Esophagus muscularis mucosa (tissue), 4 donors: ENCODE data around the gene UGT1A4. TPM values are rescaled to one million over a fixed set of nuclear protein-coding genes. Genes with fewer than 3 reads are reported as not detected.
"Not testable (repeated sequence)": the region's sequence is repeated elsewhere in the genome, so short reads cannot be mapped to it uniquely, and the experiment has no call there.

Experiments
- DNase-seq: peaks from one replicate; pipeline ENCODE4 v3.0.0-alpha.2; 2017; ENCODE audit errors: extremely low spot score
- H3K27ac ChIP-seq, 4 donors: fragments of 200-600 bp; sonication (generic); replicated peaks in 1 of 4; 1 replicate in 3 of 4; 2 replicates in 1 of 4; pipeline ENCODE4 v1.5.1; 2016 to 2019; ENCODE audit warnings: mild to moderate bottlenecking in 1 of 4
- H3K27me3 ChIP-seq, 4 donors: fragments of 200-600 bp; sonication (generic); one replicate each; pipeline versions ENCODE4 v1.5.1 to v1.6.0; 2016 to 2019
- H3K36me3 ChIP-seq, 4 donors: fragments of 200-600 bp; sonication (generic); one replicate each; pipeline ENCODE4 v1.5.1; 2016 to 2019
- H3K4me1 ChIP-seq, 4 donors: fragments of 200-600 bp; sonication (generic); one replicate each; pipeline ENCODE4 v1.5.1; 2016 to 2019
- H3K4me3 ChIP-seq, 4 donors: fragments of 200-600 bp; sonication (generic); 1 replicate in 2 of 4; 2 replicates in 2 of 4; pipeline ENCODE4 v1.5.1; 2016 to 2019; ENCODE audit warnings: mild to moderate bottlenecking in 4 of 4, moderate library complexity in 1 of 4
- H3K9me3 ChIP-seq, 4 donors: fragments of 200-600 bp; sonication (generic); 1 replicate in 3 of 4; 2 replicates in 1 of 4; pipeline ENCODE4 v1.5.1; 2016 to 2019
- EP300 ChIP-seq: sonication (generic); formaldehyde crosslinking; IDR thresholded peaks from one replicate; pipeline ENCODE4 v1.6.1; 2017; ENCODE audit warnings: antibody characterized with exemption
- POLR2A ChIP-seq: fragments of 450-650 bp; IDR thresholded peaks from one replicate; pipeline ENCODE4 v1.6.1; 2017; ENCODE audit warnings: antibody characterized with exemption, moderate library complexity, mild to moderate bottlenecking, low read depth
- POLR2AphosphoS5 ChIP-seq, 2 donors: sonication (generic); formaldehyde crosslinking; IDR thresholded peaks; one replicate each; pipeline ENCODE4 v1.6.1; 2017; ENCODE audit warnings: antibody characterized with exemption in 2 of 2
- WGBS: methylation state at CpG from one replicate; pipeline ENCODE4 v1.1.5; 2018; 5-methylcytosine and 5-hydroxymethylcytosine counted together
- intact Hi-C: fragments of 100-400 bp; cut with DNase I; formaldehyde crosslinking; loops from one replicate; pipeline ENCODE4 v1.15.1; 2023
- total RNA-seq, 4 donors: library from RNA; depleted of rRNA; stranded (reverse); fragments of >200 nt; gene quantifications; one replicate each; pipeline versions ENCODE4 v1.1.0 to v1.2.1, GENCODE V29; 2016
- TF ChIP-seq, protein P1 (sequence below), 3 experiments: fragments of 200-600 bp in 2 of 3; fragments of 450-650 bp in 1 of 3; sonication (generic) in 2 of 3; IDR thresholded peaks; one replicate each; pipeline ENCODE4 v1.5.1; 2017 to 2019; ENCODE audit warnings: antibody characterized with exemption in 3 of 3, mild to moderate bottlenecking in 2 of 3, moderate library complexity in 1 of 3

The UGT1A4 gene
- total RNA-seq, 4 donors from 2014 or later = not detected

DNA sequence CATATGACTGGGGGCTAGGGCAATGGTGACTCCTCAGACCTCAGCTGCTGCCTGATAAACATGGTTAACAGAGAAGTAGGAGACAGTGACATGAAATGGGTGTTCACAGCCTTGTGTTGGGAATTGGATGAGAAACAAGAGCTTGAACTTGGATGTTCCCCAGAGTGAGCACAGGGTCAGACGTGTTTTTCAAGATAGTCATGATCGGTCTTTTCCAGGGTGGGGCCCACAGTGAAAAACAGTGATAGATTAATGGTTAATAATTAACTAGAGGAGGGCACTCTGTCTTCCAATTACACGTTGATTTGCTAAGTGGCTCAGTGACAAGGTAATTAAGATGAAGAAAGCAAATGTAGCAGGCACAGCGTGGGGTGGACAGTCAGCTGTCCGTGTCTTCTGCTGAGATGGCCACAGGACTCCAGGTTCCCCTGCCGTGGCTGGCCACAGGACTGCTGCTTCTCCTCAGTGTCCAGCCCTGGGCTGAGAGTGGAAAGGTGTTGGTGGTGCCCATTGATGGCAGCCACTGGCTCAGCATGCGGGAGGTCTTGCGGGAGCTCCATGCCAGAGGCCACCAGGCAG, 10.3 kb downstream of the UGT1A4 start, which contains the start of gene UGT1A3:
UGT1A3 (plus strand) TSS at position 320 of the 579 bp plus-strand sequence; CDS start at position 405, 85 bp downstream.
- Histone ChIP-seq H3K4me3 (no peak within 1 kb of the TSS), H3K27me3 (peaks cover 0 to 10% (median 0%) of the 10 kb centered on the region in 4 donors), H3K36me3 (no peaks in the 10 kb centered on the region), H3K27ac (no peak within 1 kb of the TSS), H3K4me1 (no peaks in the 10 kb centered on the region), H3K9me3 (no peaks in the 10 kb centered on the region)
- intact Hi-C loops = no loop called here
- DNase-seq = no peak
- 87% methylated on average over 8 of the region's 8 CpGs for WGBS
- TF ChIP-seq POLR2AphosphoS5 (IDR thresholded peaks at IDR 0.05) = no peak
- TF ChIP-seq, protein P1, sequence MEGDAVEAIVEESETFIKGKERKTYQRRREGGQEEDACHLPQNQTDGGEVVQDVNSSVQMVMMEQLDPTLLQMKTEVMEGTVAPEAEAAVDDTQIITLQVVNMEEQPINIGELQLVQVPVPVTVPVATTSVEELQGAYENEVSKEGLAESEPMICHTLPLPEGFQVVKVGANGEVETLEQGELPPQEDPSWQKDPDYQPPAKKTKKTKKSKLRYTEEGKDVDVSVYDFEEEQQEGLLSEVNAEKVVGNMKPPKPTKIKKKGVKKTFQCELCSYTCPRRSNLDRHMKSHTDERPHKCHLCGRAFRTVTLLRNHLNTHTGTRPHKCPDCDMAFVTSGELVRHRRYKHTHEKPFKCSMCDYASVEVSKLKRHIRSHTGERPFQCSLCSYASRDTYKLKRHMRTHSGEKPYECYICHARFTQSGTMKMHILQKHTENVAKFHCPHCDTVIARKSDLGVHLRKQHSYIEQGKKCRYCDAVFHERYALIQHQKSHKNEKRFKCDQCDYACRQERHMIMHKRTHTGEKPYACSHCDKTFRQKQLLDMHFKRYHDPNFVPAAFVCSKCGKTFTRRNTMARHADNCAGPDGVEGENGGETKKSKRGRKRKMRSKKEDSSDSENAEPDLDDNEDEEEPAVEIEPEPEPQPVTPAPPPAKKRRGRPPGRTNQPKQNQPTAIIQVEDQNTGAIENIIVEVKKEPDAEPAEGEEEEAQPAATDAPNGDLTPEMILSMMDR (IDR thresholded peaks at IDR 0.05) = no peak
- no peak for TF ChIP-seq EP300
- TF ChIP-seq POLR2A = no peak

DNA sequence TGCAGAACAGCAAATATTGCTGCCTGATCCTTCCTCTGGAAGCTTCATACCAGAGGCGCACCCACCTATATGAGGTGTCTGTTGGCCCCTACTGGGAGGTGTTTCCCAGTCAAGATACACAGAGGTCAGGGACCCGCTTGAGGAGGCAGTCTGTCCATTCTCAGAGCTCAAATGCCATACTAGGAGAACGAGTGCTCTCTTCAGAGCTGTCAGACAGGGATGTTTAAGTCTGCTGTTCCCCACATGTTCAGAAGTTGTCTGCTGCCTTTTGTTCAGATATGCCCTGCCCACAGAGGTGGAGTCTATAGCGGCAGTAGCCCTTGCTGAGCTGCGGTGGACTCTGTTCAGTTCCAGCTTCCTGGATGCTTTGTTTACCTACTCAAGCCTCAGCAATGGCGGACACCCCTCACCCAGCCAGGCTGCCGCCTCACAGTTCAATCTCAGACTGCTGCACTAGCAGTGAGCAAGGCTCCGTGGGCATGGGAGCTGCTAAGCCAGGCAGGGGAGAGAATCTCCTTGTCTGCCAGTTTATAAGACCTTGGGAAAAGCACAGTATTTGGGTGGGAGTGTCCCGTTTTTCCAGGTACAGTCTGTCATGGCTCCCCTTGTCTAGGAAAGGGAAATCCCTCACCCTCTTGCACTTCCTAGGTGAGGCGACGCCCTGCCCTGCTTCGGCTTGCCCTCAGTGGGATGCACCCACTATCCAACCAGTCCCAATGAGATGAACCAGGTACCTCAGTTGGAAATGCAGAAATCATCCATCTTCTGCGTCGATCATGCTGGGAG, 18.5 kb downstream of the UGT1A4 start:
- WGBS = 84% methylated on average over 13 of the region's 14 CpGs
- H3K27ac ChIP-seq, intact Hi-C loops: not testable (repeated sequence)

DNA sequence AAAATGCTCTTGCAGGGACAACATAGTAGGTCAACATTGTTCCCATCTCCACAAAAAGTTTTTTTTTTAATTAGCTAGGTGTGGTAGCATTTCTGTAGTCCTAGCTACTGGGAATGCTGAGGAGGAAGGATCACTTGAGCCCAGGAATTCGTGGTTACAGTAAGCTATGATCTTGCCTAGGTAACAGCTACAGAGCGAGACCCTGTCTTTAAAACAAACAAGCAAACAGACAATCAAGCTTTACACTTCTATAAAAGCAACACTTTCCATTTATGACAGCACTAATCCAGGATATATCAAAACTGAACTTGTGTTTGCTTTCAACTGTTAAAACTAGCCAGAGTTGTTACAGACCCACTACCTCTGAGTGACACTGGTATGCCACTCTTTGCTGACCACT, 22.3 kb downstream of the UGT1A4 start:
- Histone ChIP-seq H3K27ac (no peak overlapping the region), H3K4me3 (no peak overlapping the region), H3K27me3 (peaks cover 0 to 9% (median 0%) of the 10 kb centered on the region in 4 donors), H3K9me3 (no peaks in the 10 kb centered on the region), H3K4me1 (no peaks in the 10 kb centered on the region), H3K36me3 (no peaks in the 10 kb centered on the region)
- intact Hi-C loops = no loop called here
- no peak for DNase-seq
- WGBS = 59% methylated on average over 2 of the region's 2 CpGs
- TF ChIP-seq POLR2AphosphoS5 (IDR thresholded peaks at IDR 0.05) (no peak), EP300 (no peak), POLR2A (no peak)
- TF ChIP-seq, protein P1 (IDR thresholded peaks at IDR 0.05) = no peak

More for the DNA sequence above, 18.5 kb downstream of the UGT1A4 start:
- not testable (repeated sequence) for H3K4me1 ChIP-seq, H3K36me3 ChIP-seq, H3K27me3 ChIP-seq, H3K9me3 ChIP-seq, H3K4me3 ChIP-seq, DNase-seq

DNA sequence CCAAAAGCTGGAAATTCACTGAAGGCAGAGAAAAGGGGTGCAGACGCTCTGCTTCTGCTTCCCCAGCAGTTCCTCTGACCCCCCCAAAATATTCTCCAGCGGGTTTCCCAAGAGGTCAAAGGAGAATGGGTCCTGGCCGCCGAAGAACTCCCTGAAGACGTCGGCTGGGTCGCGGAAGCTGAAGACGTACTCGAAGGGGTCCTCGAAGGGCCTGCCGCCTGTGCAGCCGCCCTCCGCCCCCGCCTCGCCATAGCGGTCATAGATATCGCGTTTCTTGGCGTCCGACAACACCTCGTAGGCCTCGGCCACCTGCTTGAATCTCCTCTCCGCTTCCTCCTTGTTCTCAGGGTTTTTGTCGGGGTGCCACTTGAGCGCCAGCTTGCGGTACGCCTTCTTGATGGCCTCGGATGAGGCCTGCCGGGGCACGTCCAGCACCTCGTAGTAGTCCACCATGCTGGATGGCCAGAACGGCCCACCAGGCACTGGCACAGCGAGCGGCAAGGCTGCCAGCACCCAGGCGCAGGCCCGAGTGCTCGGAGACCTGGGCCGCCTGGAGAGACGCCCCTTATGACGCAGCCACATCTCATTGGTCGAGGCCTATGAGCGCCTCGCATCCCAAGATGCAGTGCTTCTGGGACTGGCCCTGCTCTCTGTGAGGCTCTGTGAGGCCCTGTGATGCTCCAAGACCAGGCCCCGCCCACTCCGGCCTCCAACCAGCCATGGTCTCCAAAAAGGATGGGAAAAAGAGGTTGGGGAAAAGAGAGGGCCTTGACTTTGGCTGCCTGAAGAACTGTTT, 25.1 kb downstream of the UGT1A4 start:
- no peak for TF ChIP-seq POLR2A
- TF ChIP-seq EP300 = no peak
- TF ChIP-seq POLR2AphosphoS5 (IDR thresholded peaks at IDR 0.05) = no peak
- TF ChIP-seq, protein P1 (IDR thresholded peaks at IDR 0.05) = no peak
- no peak for DNase-seq
- WGBS = 94% methylated on average over 34 of the region's 46 CpGs
- peaks cover 0 to 3% (median 0%) of the 10 kb centered on the region in 4 donors for H3K27me3 ChIP-seq
- no peak overlapping the region for H3K27ac ChIP-seq
- no peaks in the 10 kb centered on the region for H3K36me3 ChIP-seq
- no peaks in the 10 kb centered on the region for H3K9me3 ChIP-seq
- no peaks in the 10 kb centered on the region for H3K4me1 ChIP-seq
- H3K4me3 ChIP-seq = no peak overlapping the region
- intact Hi-C loops = no loop called here
